Nephron (organoid): ENCODE results near the gene ZNF302.
A peak's percentile ranks its signal among the peaks of the same experiment; 100 is the strongest.
"Not testable (repeated sequence)": the region's sequence is repeated elsewhere in the genome, so short reads cannot be mapped to it uniquely, and the experiment has no call there.

Source experiments
- H3K27ac Mint-ChIP-seq, 3 experiments: 2 replicates each; pipeline ENCODE4 v1.8.0; 2020; ENCODE audit warnings: mixed read lengths in 3 of 3, mild to moderate bottlenecking in 2 of 3, moderate library complexity in 1 of 3
- H3K27me3 Mint-ChIP-seq: 2 replicates; pipeline ENCODE4 v1.8.0; 2021; ENCODE audit warnings: low read depth, mild to moderate bottlenecking, moderate library complexity, mixed read lengths
- H3K36me3 Mint-ChIP-seq: 2 replicates; pipeline ENCODE4 v1.8.0; 2020; ENCODE audit warnings: low read depth, mixed read lengths
- H3K4me1 Mint-ChIP-seq: 2 replicates; pipeline ENCODE4 v1.8.0; 2020; ENCODE audit warnings: mixed read lengths
- H3K4me3 Mint-ChIP-seq, 3 experiments: 2 replicates each; pipeline ENCODE4 v1.8.0; 2020; ENCODE audit warnings: mild to moderate bottlenecking in 3 of 3, mixed read lengths in 3 of 3, moderate library complexity in 2 of 3
- H3K9me3 Mint-ChIP-seq: 2 replicates; pipeline ENCODE4 v1.8.0; 2020; ENCODE audit warnings: mixed read lengths
- CTCF ChIP-seq, 3 experiments: fragments of 200-600 bp; sonication (generic); IDR thresholded peaks; one replicate each; pipeline ENCODE4 v1.5.0; 2021; ENCODE audit warnings: antibody characterized with exemption in 3 of 3; ENCODE audit not compliant: unreplicated experiment in 3 of 3

The ZNF302 gene

GRCh38 chr19:34675250-34675649 lies 2.2 kb upstream of the ZNF302 start:
- Mint-ChIP-seq H3K4me3 (peak overlapping the region; percentile 43 to 67 (median 44)), H3K27me3 (no peaks in the 10 kb centered on the region), H3K36me3 (peaks cover 36% of the 10 kb centered on the region), H3K9me3 (peaks cover 33% of the 10 kb centered on the region), H3K4me1 (peaks cover 12% of the 10 kb centered on the region), H3K27ac (no peak overlapping the region)
- TF ChIP-seq CTCF (IDR thresholded peaks at IDR 0.05; ENCODE audit: unreplicated experiment in 3 of 3), result no peak

- Mint-ChIP-seq H3K27me3 (no peaks in the 10 kb centered on the region), H3K9me3 (peaks cover 39% of the 10 kb centered on the region), H3K27ac (no peak overlapping the region), H3K36me3 (peaks cover 42% of the 10 kb centered on the region), H3K4me1 (peaks cover 12% of the 10 kb centered on the region), H3K4me3 (peak overlapping the region; percentile 40 to 67 (median 44))
- no peak for TF ChIP-seq CTCF (IDR thresholded peaks at IDR 0.05; ENCODE audit: unreplicated experiment in 3 of 3)
Measured at GRCh38 chr19:34675919-34676318, 1.6 kb upstream of the ZNF302 start.

- Mint-ChIP-seq H3K27ac (peak within 1 kb of the TSS; percentile 99 to 100 (median 99)), H3K36me3 (peaks cover 52% of the 10 kb centered on the region), H3K27me3 (no peaks in the 10 kb centered on the region), H3K4me1 (peaks cover 12% of the 10 kb centered on the region), H3K9me3 (peaks cover 46% of the 10 kb centered on the region), H3K4me3 (peak within 1 kb of the TSS; percentile 94 to 98 (median 97))
- TF ChIP-seq CTCF (IDR thresholded peaks at IDR 0.05; ENCODE audit: unreplicated experiment in 3 of 3), result peak; percentile 26 to 31 (median 30)
Measured at GRCh38 chr19:34676697-34677385, 637 bp upstream of the ZNF302 start, which contains the start of gene SCGB2B2. TSS of gene SCGB2B2 (minus strand) at chr19:34677159. CDS start at chr19:34594563, 82,596 bp downstream.

GRCh38 chr19:34678085-34678412 lies 571 bp downstream of the ZNF302 start:
- peaks cover 54% of the 10 kb centered on the region for H3K9me3 Mint-ChIP-seq
- no peak for TF ChIP-seq CTCF (IDR thresholded peaks at IDR 0.05; ENCODE audit: unreplicated experiment in 3 of 3)
- H3K36me3 Mint-ChIP-seq, result peaks cover 64% of the 10 kb centered on the region
- peak overlapping the region; percentile 99 to 100 (median 99) for H3K27ac Mint-ChIP-seq
- H3K4me1 Mint-ChIP-seq, result peaks cover 12% of the 10 kb centered on the region
- no peaks in the 10 kb centered on the region for H3K27me3 Mint-ChIP-seq
- H3K4me3 Mint-ChIP-seq, result peak overlapping the region; percentile 94 to 98 (median 97)

GRCh38 chr19:34678421-34678820 lies 943 bp downstream of the ZNF302 start:
- Mint-ChIP-seq H3K4me3 (peak overlapping the region; percentile 94 to 98 (median 97)), H3K9me3 (peaks cover 57% of the 10 kb centered on the region), H3K36me3 (peaks cover 67% of the 10 kb centered on the region), H3K27ac (peak overlapping the region; percentile 99 to 100 (median 99)), H3K27me3 (no peaks in the 10 kb centered on the region), H3K4me1 (peaks cover 12% of the 10 kb centered on the region)
- TF ChIP-seq CTCF (IDR thresholded peaks at IDR 0.05; ENCODE audit: unreplicated experiment in 3 of 3), result no peak

- no peak overlapping the region for H3K27ac Mint-ChIP-seq
- peaks cover 98% of the 10 kb centered on the region for H3K36me3 Mint-ChIP-seq
- peaks cover 77% of the 10 kb centered on the region for H3K9me3 Mint-ChIP-seq
- H3K27me3 Mint-ChIP-seq, result no peaks in the 10 kb centered on the region
- no peak overlapping the region for H3K4me3 Mint-ChIP-seq
- peaks cover 7% of the 10 kb centered on the region for H3K4me1 Mint-ChIP-seq
- no peak for TF ChIP-seq CTCF (IDR thresholded peaks at IDR 0.05; ENCODE audit: unreplicated experiment in 3 of 3)
Measured at GRCh38 chr19:34681478-34681877, 4.0 kb downstream of the ZNF302 start.

GRCh38 chr19:34685266-34685665 lies 7.8 kb downstream of the ZNF302 start:
- H3K27me3 Mint-ChIP-seq, H3K27ac Mint-ChIP-seq, H3K4me3 Mint-ChIP-seq, H3K4me1 Mint-ChIP-seq: not testable (repeated sequence)
- Mint-ChIP-seq H3K36me3 (peaks cover 72% of the 10 kb centered on the region), H3K9me3 (peaks cover 74% of the 10 kb centered on the region)
